Adrenal gland (tissue), 5 donors: Measurements from ENCODE around the gene EMID1.
"Not testable (repeated sequence)": the region's sequence is repeated elsewhere in the genome, so short reads cannot be mapped to it uniquely, and the experiment has no call there.

Experiments used
- POLR2A ChIP-seq, 2 donors: fragments of 450-650 bp; IDR thresholded peaks; one replicate each; pipeline ENCODE4 v1.6.1; 2017; ENCODE audit warnings: antibody characterized with exemption in 2 of 2, mild to moderate bottlenecking in 2 of 2, moderate library complexity in 1 of 2
- TF ChIP-seq, protein P1 (sequence below), 6 experiments: fragments of 450-650 bp in 4 of 6; fragments of 200-600 bp in 2 of 6; sonication (generic) in 1 of 6; IDR thresholded peaks; 1 replicate in 5 of 6; 2 replicates in 1 of 6; pipeline versions ENCODE4 v1.5.1 to v1.8.0; 2016 to 2021; ENCODE audit warnings: antibody characterized with exemption in 6 of 6, mild to moderate bottlenecking in 2 of 6, moderate library complexity in 1 of 6
- donor health status: DM: no; HTN: no; CAD: no.

DNA sequence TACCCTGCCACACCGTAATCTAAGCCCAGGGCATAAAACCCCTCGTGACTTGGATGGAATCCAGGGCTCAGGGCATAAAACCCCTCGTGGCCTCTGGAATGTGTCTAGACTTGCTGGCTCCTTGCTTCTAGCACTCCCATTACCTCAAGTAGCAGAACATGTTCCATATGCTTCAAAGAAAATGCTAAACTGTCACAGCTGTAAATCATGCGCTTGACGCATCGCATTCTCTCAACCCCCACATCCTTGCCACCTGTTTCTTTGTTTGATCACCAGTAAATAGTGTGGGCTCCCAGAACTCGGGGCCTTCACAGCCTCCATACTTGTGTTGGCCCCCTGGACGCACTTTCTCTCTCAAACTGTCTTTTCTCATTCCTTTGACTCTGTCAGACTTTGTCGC lies 34.8 kb downstream of the EMID1 start:
- TF ChIP-seq, protein P1, sequence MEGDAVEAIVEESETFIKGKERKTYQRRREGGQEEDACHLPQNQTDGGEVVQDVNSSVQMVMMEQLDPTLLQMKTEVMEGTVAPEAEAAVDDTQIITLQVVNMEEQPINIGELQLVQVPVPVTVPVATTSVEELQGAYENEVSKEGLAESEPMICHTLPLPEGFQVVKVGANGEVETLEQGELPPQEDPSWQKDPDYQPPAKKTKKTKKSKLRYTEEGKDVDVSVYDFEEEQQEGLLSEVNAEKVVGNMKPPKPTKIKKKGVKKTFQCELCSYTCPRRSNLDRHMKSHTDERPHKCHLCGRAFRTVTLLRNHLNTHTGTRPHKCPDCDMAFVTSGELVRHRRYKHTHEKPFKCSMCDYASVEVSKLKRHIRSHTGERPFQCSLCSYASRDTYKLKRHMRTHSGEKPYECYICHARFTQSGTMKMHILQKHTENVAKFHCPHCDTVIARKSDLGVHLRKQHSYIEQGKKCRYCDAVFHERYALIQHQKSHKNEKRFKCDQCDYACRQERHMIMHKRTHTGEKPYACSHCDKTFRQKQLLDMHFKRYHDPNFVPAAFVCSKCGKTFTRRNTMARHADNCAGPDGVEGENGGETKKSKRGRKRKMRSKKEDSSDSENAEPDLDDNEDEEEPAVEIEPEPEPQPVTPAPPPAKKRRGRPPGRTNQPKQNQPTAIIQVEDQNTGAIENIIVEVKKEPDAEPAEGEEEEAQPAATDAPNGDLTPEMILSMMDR (IDR thresholded peaks at IDR 0.05), result not testable (repeated sequence)
- not testable (repeated sequence) for TF ChIP-seq POLR2A (IDR thresholded peaks at IDR 0.05)
